Panc1 (cell line): ENCODE data around the gene RBM10.

Experiments used
- POLR2AphosphoS5 ChIP-seq: IDR thresholded peaks from 2 replicates; pipeline ENCODE4 v1.6.1; 2012; ENCODE audit warnings: mild to moderate bottlenecking, low read depth, low read length, moderate library complexity
- SIN3A ChIP-seq: IDR thresholded peaks from 2 replicates; pipeline ENCODE4 v1.6.1; 2012; ENCODE audit warnings: low read depth, mild to moderate bottlenecking, low read length, moderate library complexity, borderline replicate concordance; ENCODE audit not compliant: insufficient read depth
- TCF7L2 ChIP-seq: IDR thresholded peaks from 2 replicates; pipeline ENCODE4 v1.6.1; 2011; ENCODE audit warnings: mild to moderate bottlenecking, low read depth, low read length, inconsistent platforms
- TF ChIP-seq, protein P1 (sequence below): fragments of 450-650 bp; IDR thresholded peaks from 2 replicates; pipeline ENCODE4 v1.5.1; 2017; ENCODE audit warnings: mild to moderate bottlenecking
- TF ChIP-seq, protein P2 (sequence below), 2 experiments: IDR thresholded peaks; 2 replicates each; pipeline ENCODE4 v1.6.1; 2011 to 2012; ENCODE audit warnings: low read depth in 2 of 2, control low read depth in 1 of 2, low read length in 1 of 2, mild to moderate bottlenecking in 1 of 2, moderate library complexity in 1 of 2; ENCODE audit not compliant: insufficient read depth in 1 of 2

DNA sequence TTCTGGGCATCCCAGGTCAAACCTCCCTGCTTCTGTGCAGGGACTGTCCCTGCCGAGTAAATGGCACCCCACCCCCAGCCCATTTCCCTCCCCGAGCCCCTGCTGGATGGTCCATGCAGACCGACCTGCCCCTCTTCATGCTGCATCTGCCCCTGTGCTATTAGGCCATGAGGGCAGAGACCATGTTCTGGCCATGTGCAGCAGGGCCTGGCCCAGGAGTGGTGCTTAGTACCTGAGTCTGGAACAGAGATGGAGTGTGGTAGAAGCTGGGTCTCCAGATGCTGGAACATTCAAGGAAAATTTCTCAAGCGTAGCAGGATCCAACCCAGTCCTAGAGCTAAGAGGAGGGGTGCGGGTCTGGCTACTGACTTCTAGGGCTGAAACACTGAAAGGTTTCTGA lies 33.3 kb downstream of the RBM10 start:
- TF ChIP-seq, protein P1, sequence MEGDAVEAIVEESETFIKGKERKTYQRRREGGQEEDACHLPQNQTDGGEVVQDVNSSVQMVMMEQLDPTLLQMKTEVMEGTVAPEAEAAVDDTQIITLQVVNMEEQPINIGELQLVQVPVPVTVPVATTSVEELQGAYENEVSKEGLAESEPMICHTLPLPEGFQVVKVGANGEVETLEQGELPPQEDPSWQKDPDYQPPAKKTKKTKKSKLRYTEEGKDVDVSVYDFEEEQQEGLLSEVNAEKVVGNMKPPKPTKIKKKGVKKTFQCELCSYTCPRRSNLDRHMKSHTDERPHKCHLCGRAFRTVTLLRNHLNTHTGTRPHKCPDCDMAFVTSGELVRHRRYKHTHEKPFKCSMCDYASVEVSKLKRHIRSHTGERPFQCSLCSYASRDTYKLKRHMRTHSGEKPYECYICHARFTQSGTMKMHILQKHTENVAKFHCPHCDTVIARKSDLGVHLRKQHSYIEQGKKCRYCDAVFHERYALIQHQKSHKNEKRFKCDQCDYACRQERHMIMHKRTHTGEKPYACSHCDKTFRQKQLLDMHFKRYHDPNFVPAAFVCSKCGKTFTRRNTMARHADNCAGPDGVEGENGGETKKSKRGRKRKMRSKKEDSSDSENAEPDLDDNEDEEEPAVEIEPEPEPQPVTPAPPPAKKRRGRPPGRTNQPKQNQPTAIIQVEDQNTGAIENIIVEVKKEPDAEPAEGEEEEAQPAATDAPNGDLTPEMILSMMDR: no peak
- TF ChIP-seq SIN3A: no peak
- TF ChIP-seq POLR2AphosphoS5: no peak
- no peak for TF ChIP-seq TCF7L2
- TF ChIP-seq, protein P2, sequence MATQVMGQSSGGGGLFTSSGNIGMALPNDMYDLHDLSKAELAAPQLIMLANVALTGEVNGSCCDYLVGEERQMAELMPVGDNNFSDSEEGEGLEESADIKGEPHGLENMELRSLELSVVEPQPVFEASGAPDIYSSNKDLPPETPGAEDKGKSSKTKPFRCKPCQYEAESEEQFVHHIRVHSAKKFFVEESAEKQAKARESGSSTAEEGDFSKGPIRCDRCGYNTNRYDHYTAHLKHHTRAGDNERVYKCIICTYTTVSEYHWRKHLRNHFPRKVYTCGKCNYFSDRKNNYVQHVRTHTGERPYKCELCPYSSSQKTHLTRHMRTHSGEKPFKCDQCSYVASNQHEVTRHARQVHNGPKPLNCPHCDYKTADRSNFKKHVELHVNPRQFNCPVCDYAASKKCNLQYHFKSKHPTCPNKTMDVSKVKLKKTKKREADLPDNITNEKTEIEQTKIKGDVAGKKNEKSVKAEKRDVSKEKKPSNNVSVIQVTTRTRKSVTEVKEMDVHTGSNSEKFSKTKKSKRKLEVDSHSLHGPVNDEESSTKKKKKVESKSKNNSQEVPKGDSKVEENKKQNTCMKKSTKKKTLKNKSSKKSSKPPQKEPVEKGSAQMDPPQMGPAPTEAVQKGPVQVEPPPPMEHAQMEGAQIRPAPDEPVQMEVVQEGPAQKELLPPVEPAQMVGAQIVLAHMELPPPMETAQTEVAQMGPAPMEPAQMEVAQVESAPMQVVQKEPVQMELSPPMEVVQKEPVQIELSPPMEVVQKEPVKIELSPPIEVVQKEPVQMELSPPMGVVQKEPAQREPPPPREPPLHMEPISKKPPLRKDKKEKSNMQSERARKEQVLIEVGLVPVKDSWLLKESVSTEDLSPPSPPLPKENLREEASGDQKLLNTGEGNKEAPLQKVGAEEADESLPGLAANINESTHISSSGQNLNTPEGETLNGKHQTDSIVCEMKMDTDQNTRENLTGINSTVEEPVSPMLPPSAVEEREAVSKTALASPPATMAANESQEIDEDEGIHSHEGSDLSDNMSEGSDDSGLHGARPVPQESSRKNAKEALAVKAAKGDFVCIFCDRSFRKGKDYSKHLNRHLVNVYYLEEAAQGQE (IDR thresholded peaks at IDR 0.05; ENCODE audit: insufficient read depth in 1 of 2, low read depth in 2 of 2, low read length in 1 of 2): no peak
